ENCODE results near the gene DPH3.
A peak's percentile ranks its signal among the peaks of the same experiment; 100 is the strongest.

Gene DPH3

GRCh38 chr3:16290007-16290826 lies 25.5 kb upstream of the DPH3 start:
- DNase-seq = peak; percentile 60

- no peak for DNase-seq
Observed at GRCh38 chr3:16289144-16289889, 24.6 kb upstream of the DPH3 start.

GRCh38 chr3:16288664-16289063 lies 23.9 kb upstream of the DPH3 start:
- DNase-seq = no peak

GRCh38 chr3:16286751-16287543 lies 22.2 kb upstream of the DPH3 start:
- DNase-seq = no peak

- peak; percentile 79 for DNase-seq
Observed at GRCh38 chr3:16286161-16286560, 21.4 kb upstream of the DPH3 start.

GRCh38 chr3:16284633-16285032 lies 19.9 kb upstream of the DPH3 start:
- DNase-seq = no peak

- DNase-seq = no peak
Observed at GRCh38 chr3:16280671-16281070, 15.9 kb upstream of the DPH3 start.

GRCh38 chr3:16279010-16279801 lies 14.5 kb upstream of the DPH3 start:
- no peak for DNase-seq

GRCh38 chr3:16277471-16277870 lies 12.7 kb upstream of the DPH3 start:
- DNase-seq = no peak

GRCh38 chr3:16273867-16274266 lies 9.1 kb upstream of the DPH3 start:
- no peak for DNase-seq

- DNase-seq = no peak
Observed at GRCh38 chr3:16272588-16272987, 7.8 kb upstream of the DPH3 start.

GRCh38 chr3:16270855-16271254 lies 6.1 kb upstream of the DPH3 start:
- no peak for DNase-seq

GRCh38 chr3:16266714-16267113 lies 2.0 kb upstream of the DPH3 start:
- DNase-seq = no peak

- DNase-seq = no peak
Observed at GRCh38 chr3:16265455-16265786, 678 bp upstream of the DPH3 start.

- no peak for DNase-seq
Observed at GRCh38 chr3:16264174-16264707, 502 bp downstream of the DPH3 start.

GRCh38 chr3:16262174-16262573 lies 2.6 kb downstream of the DPH3 start:
- no peak for DNase-seq

- no peak for DNase-seq
Observed at GRCh38 chr3:16260046-16260445, 4.7 kb downstream of the DPH3 start.

- no peak for DNase-seq
Observed at GRCh38 chr3:16258866-16259265, 5.9 kb downstream of the DPH3 start.

- no peak for DNase-seq
Observed at GRCh38 chr3:16258177-16258576, 6.6 kb downstream of the DPH3 start.

GRCh38 chr3:16257309-16257708 lies 7.4 kb downstream of the DPH3 start:
- no peak for DNase-seq

- no peak for DNase-seq
Observed at GRCh38 chr3:16255726-16256125, 9.0 kb downstream of the DPH3 start.

- no peak for DNase-seq
Observed at GRCh38 chr3:16255326-16255725, 9.4 kb downstream of the DPH3 start.

GRCh38 chr3:16254916-16255315 lies 9.8 kb downstream of the DPH3 start:
- no peak for DNase-seq

All from activated CD4-positive, alpha-beta T cell treated with anti-CD3 and anti-CD28 coated beads for 48 hours (primary cell).